Trophoblast cell (in vitro differentiated cells and primary cell): ENCODE measurements around the gene BMERB1.

Experiments used
- DNase-seq, 2 donors: peaks; one replicate each; pipeline ENCODE4 v3.0.0-alpha.2; 2016
- H2AFZ ChIP-seq: 2 replicates; pipeline ENCODE4 v1.6.1; 2013; ENCODE audit warnings: low read length, moderate library complexity, mild to moderate bottlenecking; ENCODE audit not compliant: insufficient read depth, poor library complexity
- H2AK5ac ChIP-seq: 2 replicates; pipeline ENCODE4 v1.6.1; 2013; ENCODE audit warnings: mild to moderate bottlenecking, low read length
- H2BK120ac ChIP-seq: 2 replicates; pipeline ENCODE4 v1.6.1; 2013; ENCODE audit warnings: low read length, mild to moderate bottlenecking, moderate library complexity; ENCODE audit not compliant: insufficient read depth, poor library complexity
- H2BK12ac ChIP-seq: 2 replicates; pipeline ENCODE4 v1.6.1; 2013; ENCODE audit warnings: mild to moderate bottlenecking, low read length, moderate library complexity
- H2BK5ac ChIP-seq: 2 replicates; pipeline ENCODE4 v1.6.1; 2013; ENCODE audit warnings: low read length, low read depth, moderate library complexity, mild to moderate bottlenecking; ENCODE audit not compliant: poor library complexity
- H3K14ac ChIP-seq: 2 replicates; pipeline ENCODE4 v1.6.1; 2013; ENCODE audit warnings: mild to moderate bottlenecking, low read length
- H3K18ac ChIP-seq: 2 replicates; pipeline ENCODE4 v1.6.1; 2013; ENCODE audit warnings: mild to moderate bottlenecking, low read length
- H3K23ac ChIP-seq: 2 replicates; pipeline ENCODE4 v1.6.1; 2013; ENCODE audit warnings: low read length
- H3K27ac ChIP-seq: 2 replicates; pipeline ENCODE4 v1.5.1; 2013; ENCODE audit warnings: low read depth, mild to moderate bottlenecking, inconsistent platforms, low read length, moderate library complexity
- H3K27me3 ChIP-seq: 2 replicates; pipeline ENCODE4 v1.6.1; 2013; ENCODE audit warnings: inconsistent platforms, mild to moderate bottlenecking, low read length, moderate library complexity; ENCODE audit not compliant: insufficient read depth
- H3K36me3 ChIP-seq, 2 experiments: 1 replicate in 1 of 2; 2 replicates in 1 of 2; pipeline ENCODE4 v1.6.1; 2013; ENCODE audit warnings: low read length in 2 of 2, mild to moderate bottlenecking in 2 of 2, moderate library complexity in 1 of 2; ENCODE audit not compliant: insufficient read depth in 2 of 2, control insufficient read depth in 1 of 2
- H3K4ac ChIP-seq: 2 replicates; pipeline ENCODE4 v1.6.1; 2013; ENCODE audit warnings: low read depth, mild to moderate bottlenecking, low read length, moderate library complexity
- H3K4me1 ChIP-seq, 2 experiments: 1 replicate in 1 of 2; 2 replicates in 1 of 2; pipeline ENCODE4 v1.6.1; 2013; ENCODE audit warnings: low read length in 2 of 2, mild to moderate bottlenecking in 2 of 2, moderate library complexity in 1 of 2; ENCODE audit not compliant: insufficient read depth in 2 of 2, control insufficient read depth in 1 of 2
- H3K4me2 ChIP-seq: 2 replicates; pipeline ENCODE4 v1.6.1; 2013; ENCODE audit warnings: inconsistent platforms, mild to moderate bottlenecking, low read length, moderate library complexity
- H3K4me3 ChIP-seq: 2 replicates; pipeline ENCODE4 v1.5.1; 2013; ENCODE audit warnings: mild to moderate bottlenecking, low read depth, low read length, inconsistent platforms
- H3K79me1 ChIP-seq: one replicate; pipeline ENCODE4 v1.6.1; 2013; ENCODE audit warnings: low read length
- H3K79me2 ChIP-seq: 2 replicates; pipeline ENCODE4 v1.6.1; 2013; ENCODE audit warnings: low read length, mild to moderate bottlenecking; ENCODE audit not compliant: control insufficient read depth, insufficient read depth, poor library complexity
- H3K9ac ChIP-seq: 2 replicates; pipeline ENCODE4 v1.6.1; 2013; ENCODE audit warnings: mild to moderate bottlenecking, low read length
- H3K9me3 ChIP-seq: 2 replicates; pipeline ENCODE4 v1.6.1; 2013; ENCODE audit warnings: low read depth, mild to moderate bottlenecking, control low read depth, inconsistent platforms, low read length; ENCODE audit not compliant: insufficient read depth
- H4K12ac ChIP-seq: 2 replicates; pipeline ENCODE4 v1.6.1; 2013; ENCODE audit warnings: low read depth, mild to moderate bottlenecking, low read length, moderate library complexity
- H4K8ac ChIP-seq: 2 replicates; pipeline ENCODE4 v1.6.1; 2013; ENCODE audit warnings: low read depth, mild to moderate bottlenecking, low read length, moderate library complexity
- H4K91ac ChIP-seq: one replicate; pipeline ENCODE4 v1.6.1; 2013; ENCODE audit warnings: low read depth, mild to moderate bottlenecking, low read length, moderate library complexity
- WGBS: extraction: QIAGEN DNeasy Blood & Tissue Kit; methylation state at CpG from one replicate; pipeline ENCODE4 v1.1.7; 2013; ENCODE audit warnings: missing lambda C conversion rate; ENCODE audit not compliant: insufficient read length, insufficient coverage; ENCODE audit errors: extremely low coverage; 5-methylcytosine and 5-hydroxymethylcytosine counted together

Gene BMERB1

GRCh38 chr16:15492091-15492740 lies 57.8 kb downstream of the BMERB1 start:
- Histone ChIP-seq H2BK12ac (no peak overlapping the region), H2BK5ac (no peak overlapping the region), H2AK5ac (no peak overlapping the region), H3K79me1 (peaks cover 2% of the 10 kb centered on the region), H3K4ac (no peak overlapping the region), H4K91ac (no peak overlapping the region), H3K27ac (no peak overlapping the region), H2AFZ (no peak overlapping the region), H2BK120ac (no peak overlapping the region), H3K27me3 (no peaks in the 10 kb centered on the region), H4K8ac (no peak overlapping the region), H3K36me3 (no peaks in the 10 kb centered on the region), H3K18ac (no peak overlapping the region), H3K9ac (peak overlapping the region; percentile 67), H3K4me2 (no peak overlapping the region), H3K14ac (no peak overlapping the region), H3K23ac (no peak overlapping the region), H4K12ac (no peak overlapping the region), H3K9me3 (peaks cover 4% of the 10 kb centered on the region), H3K79me2 (no peaks in the 10 kb centered on the region), H3K4me3 (no peak overlapping the region), H3K4me1 (no peaks in the 10 kb centered on the region)
- DNase-seq, result no peak
- no CpG with 5 or more reads among the region's 8 CpGs for WGBS

DNA sequence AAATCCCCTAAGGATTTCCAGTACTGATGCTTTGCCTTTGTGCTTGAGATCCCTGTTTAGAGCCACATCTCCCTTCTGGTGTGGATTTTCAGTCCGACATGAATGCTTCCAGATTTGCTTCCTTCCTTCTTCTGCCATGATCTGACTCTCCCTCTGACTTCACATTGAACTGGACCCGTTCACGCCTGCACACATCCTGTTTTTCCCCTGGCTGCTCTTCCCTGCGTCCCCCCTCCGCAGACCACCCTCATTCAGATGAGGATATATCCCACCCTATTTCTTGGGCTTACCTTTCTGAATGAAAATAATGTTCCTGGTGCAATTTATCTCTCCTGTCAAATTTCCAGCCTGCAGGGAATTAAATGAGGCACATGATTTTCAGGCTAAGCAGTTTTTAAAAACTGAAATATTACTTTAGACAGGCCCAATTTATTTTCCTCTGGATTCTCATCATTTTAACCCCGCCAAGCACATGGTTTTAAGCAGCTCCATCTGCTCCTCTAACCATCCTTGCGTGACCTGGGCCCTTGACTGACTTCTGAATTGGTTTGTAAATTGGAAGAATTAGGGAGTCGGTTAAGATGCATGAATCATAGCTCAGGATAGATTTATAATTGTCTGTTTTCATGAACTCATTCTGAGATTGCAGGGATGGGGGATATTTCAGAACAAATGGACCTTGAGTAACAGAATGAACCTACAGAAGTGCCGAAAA lies 59.2 kb downstream of the BMERB1 start:
- H4K12ac ChIP-seq, result no peak overlapping the region
- H4K8ac ChIP-seq, result no peak overlapping the region
- H2BK12ac ChIP-seq, result no peak overlapping the region
- H3K27me3 ChIP-seq, result no peaks in the 10 kb centered on the region
- no peak overlapping the region for H3K9ac ChIP-seq
- no peak overlapping the region for H3K23ac ChIP-seq
- H2BK120ac ChIP-seq, result no peak overlapping the region
- H3K14ac ChIP-seq, result no peak overlapping the region
- peaks cover 4% of the 10 kb centered on the region for H3K9me3 ChIP-seq
- no peak overlapping the region for H3K27ac ChIP-seq
- no peak overlapping the region for H2AK5ac ChIP-seq
- no peak overlapping the region for H3K18ac ChIP-seq
- no peak overlapping the region for H3K4ac ChIP-seq
- no peak overlapping the region for H4K91ac ChIP-seq
- no peak overlapping the region for H2BK5ac ChIP-seq
- no peaks in the 10 kb centered on the region for H3K4me1 ChIP-seq
- no peak overlapping the region for H2AFZ ChIP-seq
- H3K79me2 ChIP-seq, result no peaks in the 10 kb centered on the region
- no peak overlapping the region for H3K4me2 ChIP-seq
- peaks cover 2% of the 10 kb centered on the region for H3K79me1 ChIP-seq
- no CpG with 5 or more reads among the region's 9 CpGs for WGBS
- H3K36me3 ChIP-seq, result no peaks in the 10 kb centered on the region
- no peak overlapping the region for H3K4me3 ChIP-seq
- DNase-seq, result no peak

DNA sequence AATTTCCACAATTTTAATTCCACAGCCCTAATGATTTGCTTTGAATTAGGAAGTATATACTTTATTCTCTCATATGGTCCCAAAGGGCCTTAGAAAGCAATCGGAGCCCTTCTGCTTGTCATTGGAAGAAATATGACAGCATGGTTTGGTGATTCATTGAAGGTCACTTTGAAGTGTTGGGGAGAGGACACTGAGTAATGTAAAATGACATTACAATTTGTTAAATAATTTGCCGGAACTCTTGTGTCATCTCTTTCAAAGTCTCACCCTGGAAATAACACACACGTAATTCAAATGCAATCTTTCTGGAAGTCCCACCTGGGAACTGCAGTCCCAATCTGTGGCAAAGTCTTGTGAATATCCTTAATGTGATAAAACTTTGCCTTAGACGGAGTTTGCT lies 59.8 kb downstream of the BMERB1 start:
- Histone ChIP-seq H3K79me1 (no peaks in the 10 kb centered on the region), H2BK120ac (no peak overlapping the region), H3K14ac (no peak overlapping the region), H4K8ac (no peak overlapping the region), H3K36me3 (no peaks in the 10 kb centered on the region), H2AFZ (no peak overlapping the region), H3K18ac (no peak overlapping the region), H3K23ac (no peak overlapping the region), H3K4ac (no peak overlapping the region), H2AK5ac (no peak overlapping the region), H3K27ac (no peak overlapping the region), H3K79me2 (no peaks in the 10 kb centered on the region), H2BK12ac (no peak overlapping the region), H4K91ac (no peak overlapping the region), H3K9me3 (peaks cover 4% of the 10 kb centered on the region), H3K4me2 (no peak overlapping the region), H3K4me3 (no peak overlapping the region), H4K12ac (no peak overlapping the region), H3K9ac (no peak overlapping the region), H3K27me3 (no peaks in the 10 kb centered on the region), H2BK5ac (no peak overlapping the region), H3K4me1 (no peaks in the 10 kb centered on the region)
- no peak for DNase-seq
- no CpG with 5 or more reads among the region's 4 CpGs for WGBS

GRCh38 chr16:15495898-15496297 lies 61.5 kb downstream of the BMERB1 start:
- Histone ChIP-seq H2AK5ac (no peak overlapping the region), H3K36me3 (no peaks in the 10 kb centered on the region), H2AFZ (no peak overlapping the region), H3K79me1 (no peaks in the 10 kb centered on the region), H3K27ac (no peak overlapping the region), H3K4ac (no peak overlapping the region), H3K4me1 (no peaks in the 10 kb centered on the region), H3K9ac (no peak overlapping the region), H2BK5ac (no peak overlapping the region), H3K18ac (no peak overlapping the region), H3K79me2 (no peaks in the 10 kb centered on the region), H2BK120ac (no peak overlapping the region), H3K27me3 (no peaks in the 10 kb centered on the region), H3K4me2 (no peak overlapping the region), H4K8ac (no peak overlapping the region), H3K23ac (no peak overlapping the region), H4K12ac (no peak overlapping the region), H3K9me3 (peaks cover 4% of the 10 kb centered on the region), H2BK12ac (no peak overlapping the region), H4K91ac (no peak overlapping the region), H3K4me3 (no peak overlapping the region), H3K14ac (no peak overlapping the region)
- DNase-seq, result no peak
- no CpG with 5 or more reads among the region's 2 CpGs for WGBS
